ENCODE results near the gene PEMT.

The PEMT gene

GRCh38 chr17:17603178-17603894, 11.8 kb upstream of the PEMT start:
- no peak for TF ChIP-seq CTCF (conservative IDR thresholded peaks at IDR 0.05; ENCODE audit: low read depth, low read length)
- no peak for DNase-seq (ENCODE audit: low read depth)
- H3K4me3 ChIP-seq (ENCODE audit: low read depth, low read length): no peak overlapping the region

GRCh38 chr17:17599965-17600364, 8.5 kb upstream of the PEMT start:
- no peak overlapping the region for H3K4me3 ChIP-seq (ENCODE audit: low read depth, low read length)
- TF ChIP-seq CTCF (conservative IDR thresholded peaks at IDR 0.05; ENCODE audit: low read depth, low read length): no peak
- DNase-seq (ENCODE audit: low read depth): no peak

- no peak overlapping the region for H3K4me3 ChIP-seq (ENCODE audit: low read depth, low read length)
- no peak for TF ChIP-seq CTCF (conservative IDR thresholded peaks at IDR 0.05; ENCODE audit: low read depth, low read length)
- no peak for DNase-seq (ENCODE audit: low read depth)
These were observed 6.5 kb upstream of the PEMT start for GRCh38 chr17:17598003-17598402.

GRCh38 chr17:17595755-17596154, 4.2 kb upstream of the PEMT start:
- TF ChIP-seq CTCF (conservative IDR thresholded peaks at IDR 0.05; ENCODE audit: low read depth, low read length): no peak
- H3K4me3 ChIP-seq (ENCODE audit: low read depth, low read length): no peak overlapping the region
- DNase-seq (ENCODE audit: low read depth): no peak

GRCh38 chr17:17593222-17593620, 1.7 kb upstream of the PEMT start:
- no peak overlapping the region for H3K4me3 ChIP-seq (ENCODE audit: low read depth, low read length)
- TF ChIP-seq CTCF (conservative IDR thresholded peaks at IDR 0.05; ENCODE audit: low read depth, low read length): no peak
- no peak for DNase-seq (ENCODE audit: low read depth)

GRCh38 chr17:17590883-17591354, 589 bp downstream of the PEMT start:
- peak overlapping the region; percentile 91 for H3K4me3 ChIP-seq (ENCODE audit: low read depth, low read length)
- TF ChIP-seq CTCF (conservative IDR thresholded peaks at IDR 0.05; ENCODE audit: low read depth, low read length): no peak

GRCh38 chr17:17590141-17590751, 1.3 kb downstream of the PEMT start:
- TF ChIP-seq CTCF (conservative IDR thresholded peaks at IDR 0.05; ENCODE audit: low read depth, low read length): no peak
- DNase-seq (ENCODE audit: low read depth): no peak
- peak overlapping the region; percentile 91 for H3K4me3 ChIP-seq (ENCODE audit: low read depth, low read length)

More at GRCh38 chr17:17590883-17591354, 589 bp downstream of the PEMT start:
- no peak for DNase-seq (ENCODE audit: low read depth)
